B cell (primary cell): ENCODE measurements around the gene TNFRSF1B. TPM values are rescaled to one million over a fixed set of nuclear protein-coding genes. Genes with fewer than 3 reads are reported as not detected.

Experiments
- ATAC-seq: fragments of 200-7000 bp; cut with Tn5 transposase; one replicate; pipeline ENCODE4 v1.10.0; 2021; ENCODE audit warnings: low read depth, mild to moderate bottlenecking, moderate number of reproducible peaks, moderate library complexity
- CTCF ChIA-PET: fragments of 350-600 bp; sonication (Branson Sonifier 250); formaldehyde crosslinking; loops from one replicate; lab custom pipeline; 2021; ENCODE audit warnings: antibody characterized with exemption, inconsistent platforms; lab: Charles Lee
- POLR2A ChIA-PET: fragments of 350-600 bp; sonication (Branson Sonifier 250); formaldehyde crosslinking; loops from one replicate; lab custom pipeline; 2021; ENCODE audit warnings: antibody characterized with exemption; lab: Charles Lee
- DNase-seq: peaks from one replicate; pipeline ENCODE4 v3.0.0; 2013
- H2AFZ ChIP-seq: 2 replicates; pipeline ENCODE4 v1.6.1; 2012; ENCODE audit warnings: mild to moderate bottlenecking, low read depth, low read length; ENCODE audit not compliant: insufficient read depth, poor library complexity, severe bottlenecking
- H3K27ac ChIP-seq, 2 donors: 1 replicate in 1 of 2; 2 replicates in 1 of 2; pipeline ENCODE4 v1.5.1; 2012 to 2013; ENCODE audit warnings: low read length in 2 of 2, mild to moderate bottlenecking in 2 of 2, moderate library complexity in 1 of 2
- H3K27me3 ChIP-seq, 4 experiments: fragments of 200-600 bp in 1 of 4; sonication (generic) in 1 of 4; replicated peaks in 1 of 4; 1 replicate in 2 of 4; 2 replicates in 2 of 4; pipeline versions ENCODE4 v1.6.1 to v1.7.0; 2013 to 2016; ENCODE audit warnings: low read length in 3 of 4, mild to moderate bottlenecking in 2 of 4, mixed read lengths in 1 of 4, moderate library complexity in 1 of 4; ENCODE audit not compliant: insufficient read depth in 4 of 4, control insufficient read depth in 3 of 4; ENCODE audit errors: control extremely low read depth in 1 of 4
- H3K36me3 ChIP-seq, 2 experiments: replicated peaks in 1 of 2; 1 replicate in 1 of 2; 2 replicates in 1 of 2; pipeline versions ENCODE4 v1.6.1 to v1.7.1; 2013; ENCODE audit warnings: low read length in 1 of 2; ENCODE audit not compliant: insufficient read depth in 2 of 2, control insufficient read depth in 1 of 2; ENCODE audit errors: control extremely low read depth in 1 of 2, extremely low read depth in 1 of 2
- H3K4me1 ChIP-seq, 2 donors: fragments of 200-600 bp in 1 of 2; sonication (generic) in 1 of 2; 1 replicate in 1 of 2; 2 replicates in 1 of 2; pipeline versions ENCODE4 v1.5.1 to v1.6.1; 2013 to 2017; ENCODE audit warnings: low read length in 2 of 2; ENCODE audit not compliant: control insufficient read depth in 2 of 2, insufficient read depth in 2 of 2
- H3K4me2 ChIP-seq: replicated peaks from 2 replicates; pipeline ENCODE3; 2012; ENCODE audit warnings: mild to moderate bottlenecking, low read depth, low read length; ENCODE audit not compliant: poor library complexity, severe bottlenecking
- H3K4me3 ChIP-seq, 5 experiments: fragments of 200-600 bp in 1 of 5; sonication (generic) in 1 of 5; 1 replicate in 3 of 5; 2 replicates in 2 of 5; pipeline versions ENCODE4 v1.5.1 to v1.7.0; 2011 to 2016; ENCODE audit warnings: low read length in 4 of 5, mild to moderate bottlenecking in 4 of 5, low read depth in 2 of 5, control low read depth in 1 of 5, moderate library complexity in 1 of 5; ENCODE audit not compliant: insufficient read depth in 1 of 5; ENCODE audit errors: control extremely low read depth in 1 of 5, extremely low read depth in 1 of 5
- H3K79me2 ChIP-seq: fragments of 200-600 bp; sonication (generic); one replicate; pipeline ENCODE4 v1.6.0; 2016; ENCODE audit warnings: low read length; ENCODE audit not compliant: control insufficient read depth, insufficient read depth
- H3K9ac ChIP-seq: fragments of 200-600 bp; sonication (generic); 2 replicates; pipeline ENCODE4 v1.6.1; 2017; ENCODE audit warnings: mild to moderate bottlenecking, low read length, moderate library complexity
- H3K9me3 ChIP-seq, 3 donors: one replicate each; pipeline versions ENCODE4 v1.6.1 to v1.7.1; 2013; ENCODE audit warnings: low read length in 2 of 3; ENCODE audit not compliant: control insufficient read depth in 2 of 3, insufficient read depth in 1 of 3; ENCODE audit errors: control extremely low read depth in 1 of 3
- H4K20me1 ChIP-seq: 2 replicates; pipeline ENCODE4 v1.6.0; 2012; ENCODE audit warnings: mild to moderate bottlenecking, low read length; ENCODE audit not compliant: insufficient read depth, control insufficient read depth, poor library complexity, severe bottlenecking
- H3K27ac Mint-ChIP-seq: one replicate; pipeline ENCODE4 v1.8.0; 2021; ENCODE audit warnings: mixed read lengths
- H3K27me3 Mint-ChIP-seq: one replicate; pipeline ENCODE4 v1.8.0; 2021; ENCODE audit warnings: mixed read lengths
- H3K4me1 Mint-ChIP-seq: one replicate; pipeline ENCODE4 v1.8.0; 2021; ENCODE audit warnings: mixed read lengths
- H3K4me3 Mint-ChIP-seq: one replicate; pipeline ENCODE4 v1.8.0; 2021; ENCODE audit warnings: mixed read lengths
- H3K9me3 Mint-ChIP-seq: one replicate; pipeline ENCODE4 v1.8.0; 2022; ENCODE audit warnings: mixed read lengths; ENCODE audit not compliant: insufficient read depth
- CTCF ChIP-seq: fragments of 200-600 bp; IDR thresholded peaks from one replicate; pipeline ENCODE4 v1.8.0; 2022; ENCODE audit warnings: antibody characterized with exemption, mild to moderate bottlenecking
- WGBS: methylation state at CpG from one replicate; pipeline ENCODE4 v1.1.5; 2013; ENCODE audit warnings: missing lambda C conversion rate; ENCODE audit not compliant: insufficient coverage; 5-methylcytosine and 5-hydroxymethylcytosine counted together
- intact Hi-C: fragments of 100-400 bp; cut with micrococcal nuclease; formaldehyde crosslinking; loops from one replicate; pipeline ENCODE4 v1.10.0; 2022
- polyA plus RNA-seq: library from polyadenylated mRNA; depleted of rRNA; stranded (reverse); fragments of >200 nt; gene quantifications from 2 replicates; pipeline ENCODE4 v1.2.3, GENCODE V29; 2012
- total RNA-seq, 2 donors: library from RNA; stranded (reverse); fragments of 120-200 nt in 1 of 2; gene quantifications; 1 replicate in 1 of 2; 2 replicates in 1 of 2; pipeline versions ENCODE4 v1.2.3 to v1.2.4, GENCODE V29; 2013 to 2022

TNFRSF1B gene
- total and polyA plus RNA-seq, 2 donors (not counting 1 experiment from before 2014, with no cell fraction given), result 37.7 to 99.4 TPM

GRCh38 chr1:12136916-12137610 lies 29.7 kb upstream of the TNFRSF1B start:
- POLR2A ChIA-PET, result interaction anchor here (0.6 to 1.1 kb wide), 5 partner anchors 13 to 325 kb away, joined by 3 to 5 read pairs (median 5); no protein-coding TSS in a partner anchor
- WGBS, result 98% methylated on average over 4 of the region's 8 CpGs
- H3K4me1 ChIP-seq, result peaks cover 13 to 37% of the 10 kb centered on the region in 2 donors

More at GRCh38 chr1:12136916-12137610, 29.7 kb upstream of the TNFRSF1B start:
- Mint-ChIP-seq H3K4me3 (no peak overlapping the region), H3K27me3 (no peaks in the 10 kb centered on the region), H3K4me1 (peaks cover 35% of the 10 kb centered on the region), H3K27ac (no peak overlapping the region), H3K9me3 (no peaks in the 10 kb centered on the region)
- no peak overlapping the region for H3K4me3 ChIP-seq
- no peaks in the 10 kb centered on the region for H3K79me2 ChIP-seq
- H3K9me3 ChIP-seq, result no peaks in the 10 kb centered on the region
- intact Hi-C loops, result no loop called here
- TF ChIP-seq CTCF, result no peak
- no peaks in the 10 kb centered on the region for H3K27me3 ChIP-seq
- no peaks in the 10 kb centered on the region for H3K36me3 ChIP-seq
- CTCF ChIA-PET, result interaction anchor here (0.9 to 3.8 kb wide), 6 partner anchors 9 to 68 kb away, joined by 3 to 20 read pairs (median 5); no protein-coding TSS in a partner anchor
- H3K4me2 ChIP-seq, result no peak overlapping the region
- no peak overlapping the region for H2AFZ ChIP-seq
- no peak overlapping the region for H3K27ac ChIP-seq
- ATAC-seq (no peak), DNase-seq (no peak)
- no peaks in the 10 kb centered on the region for H4K20me1 ChIP-seq
- H3K9ac ChIP-seq, result no peak overlapping the region
